Keratinocyte (primary cell): ENCODE results near the gene KRTAP5-8. TPM values are rescaled to one million over a fixed set of nuclear protein-coding genes. Genes with fewer than 3 reads are reported as not detected.

ENCODE experiments used
- DNase-seq: peaks from one replicate; pipeline ENCODE4 v3.0.0-alpha.2; 2011; ENCODE audit warnings: low read depth, missing footprints, low spot score
- FAIRE-seq: peaks from 2 replicates; lab custom pipeline; 2011; peaks lifted over from hg19 to GRCh38; lab: Jason Lieb, UNC
- H2AFZ ChIP-seq: 2 replicates; pipeline ENCODE4 v1.6.0; 2012; ENCODE audit warnings: low read length, control low read depth, inconsistent platforms; ENCODE audit not compliant: control insufficient read depth
- H3K27ac ChIP-seq: 2 replicates; pipeline ENCODE4 v1.5.1; 2011; ENCODE audit warnings: low read length; ENCODE audit not compliant: control insufficient read depth, insufficient read depth
- H3K27me3 ChIP-seq: 3 replicates; pipeline ENCODE4 v1.6.0; 2011; ENCODE audit warnings: low read length; ENCODE audit not compliant: control insufficient read depth, insufficient read depth; ENCODE audit errors: extremely low read depth
- H3K36me3 ChIP-seq, 2 experiments: 2 replicates in 1 of 2; 3 replicates in 1 of 2; pipeline ENCODE4 v1.5.1; 2011; ENCODE audit warnings: low read length in 2 of 2, mild to moderate bottlenecking in 1 of 2; ENCODE audit not compliant: control insufficient read depth in 2 of 2, insufficient read depth in 2 of 2; ENCODE audit errors: extremely low read depth in 1 of 2
- H3K4me1 ChIP-seq: 3 replicates; pipeline ENCODE4 v1.5.1; 2011; ENCODE audit warnings: low read length; ENCODE audit not compliant: control insufficient read depth, insufficient read depth; ENCODE audit errors: extremely low read depth
- H3K4me2 ChIP-seq: 3 replicates; pipeline ENCODE4 v1.6.0; 2011; ENCODE audit warnings: low read depth, low read length; ENCODE audit not compliant: control insufficient read depth, insufficient read depth; ENCODE audit errors: extremely low read depth
- H3K4me3 ChIP-seq, 3 experiments: fragments of 200-600 bp in 1 of 3; sonication (generic) in 1 of 3; 2 replicates in 2 of 3; 3 replicates in 1 of 3; pipeline ENCODE4 v1.5.1; 2011 to 2016; ENCODE audit warnings: low read length in 3 of 3, mild to moderate bottlenecking in 3 of 3, control low read depth in 2 of 3, inconsistent platforms in 1 of 3, low read depth in 1 of 3, mixed read lengths in 1 of 3, mixed run types in 1 of 3, moderate library complexity in 1 of 3; ENCODE audit not compliant: control insufficient read depth in 2 of 3, insufficient read depth in 2 of 3; ENCODE audit errors: extremely low read depth in 1 of 3
- H3K79me2 ChIP-seq: 2 replicates; pipeline ENCODE4 v1.6.0; 2012; ENCODE audit warnings: low read length; ENCODE audit not compliant: control insufficient read depth, insufficient read depth
- H3K9ac ChIP-seq: 3 replicates; pipeline ENCODE4 v1.6.0; 2011; ENCODE audit warnings: low read length; ENCODE audit not compliant: control insufficient read depth, insufficient read depth; ENCODE audit errors: extremely low read depth
- H3K9me1 ChIP-seq: 3 replicates; pipeline ENCODE4 v1.6.0; 2011; ENCODE audit warnings: low read length; ENCODE audit not compliant: control insufficient read depth, insufficient read depth; ENCODE audit errors: extremely low read depth
- H3K9me3 ChIP-seq: 2 replicates; pipeline ENCODE4 v1.5.1; 2012; ENCODE audit warnings: low read depth, low read length; ENCODE audit not compliant: control insufficient read depth
- H4K20me1 ChIP-seq: 3 replicates; pipeline ENCODE4 v1.6.0; 2011; ENCODE audit warnings: low read length; ENCODE audit not compliant: control insufficient read depth, insufficient read depth; ENCODE audit errors: extremely low read depth
- CTCF ChIP-seq, 3 experiments: IDR thresholded peaks in 1 of 3; conservative IDR thresholded peaks in 1 of 3; optimal IDR thresholded peaks in 1 of 3; 2 replicates in 2 of 3; 3 replicates in 1 of 3; pipeline versions ENCODE3 to v1.5.1; 2011; ENCODE audit warnings: low read length in 3 of 3, mild to moderate bottlenecking in 3 of 3, moderate library complexity in 2 of 3, control low read depth in 1 of 3, inconsistent platforms in 1 of 3; ENCODE audit not compliant: insufficient read depth in 2 of 3; ENCODE audit errors: extremely low read depth in 1 of 3
- EZH2 ChIP-seq: IDR thresholded peaks from one replicate; pipeline ENCODE4 v1.6.1; 2012; ENCODE audit warnings: inconsistent platforms, mild to moderate bottlenecking, low read length, moderate library complexity
- dilution Hi-C: fragments of 300-500 bp; cut with MboI; formaldehyde crosslinking; loops from one replicate; pipeline ENCODE4 v1.7.0; 2020; ENCODE audit warnings: low sequenced_read_pairs; ENCODE audit not compliant: extremely low pct_ligation_motif_present
- polyA plus RNA-seq, 5 experiments: library from polyadenylated mRNA; depleted of rRNA in 3 of 5; stranded (reverse) in 3 of 5; stranded (forward) in 1 of 5; unstranded in 1 of 5; fragments of >200 nt; gene quantifications; 1 replicate in 1 of 5; 2 replicates in 3 of 5; 3 replicates in 1 of 5; pipeline versions ENCODE4 v1.2.1 to v1.2.3, GENCODE V29; 2011 to 2012; ENCODE audit warnings: missing spikeins in 2 of 5, low read depth in 1 of 5, low replicate concordance in 1 of 5

Gene KRTAP5-8
- polyA plus RNA-seq, 1 donor (not counting 4 experiments of a cell fraction or from before 2014, with no cell fraction given): not detected

DNA sequence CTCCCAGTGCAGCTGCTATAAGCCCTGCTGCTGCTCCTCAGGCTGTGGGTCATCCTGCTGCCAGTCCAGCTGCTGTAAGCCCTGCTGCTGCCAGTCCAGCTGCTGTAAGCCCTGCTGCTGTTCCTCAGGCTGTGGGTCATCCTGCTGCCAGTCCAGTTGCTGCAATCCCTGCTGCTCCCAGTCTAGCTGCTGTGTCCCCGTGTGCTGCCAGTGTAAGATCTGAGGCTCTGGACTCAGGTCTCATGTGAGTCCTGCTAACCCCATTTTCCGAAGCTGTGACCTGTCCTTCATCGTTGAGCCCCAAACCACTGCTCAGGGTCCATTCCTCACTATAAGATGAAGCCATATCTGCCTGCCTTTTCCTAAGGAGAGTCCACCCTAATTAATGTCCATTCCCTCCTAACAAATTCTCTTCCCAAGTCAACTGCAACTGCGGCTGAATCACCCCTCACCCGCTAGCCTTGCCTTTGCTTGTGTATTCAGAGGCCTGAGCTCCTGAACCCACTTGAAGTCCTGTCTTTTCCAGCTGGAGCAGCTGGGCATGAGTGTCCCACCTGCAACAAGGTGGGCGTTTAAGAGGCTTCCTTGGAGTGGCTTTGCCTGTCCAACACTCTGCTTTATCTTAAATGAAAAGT is 10.1 kb upstream of the KRTAP5-8 start:
- Histone ChIP-seq H3K9me1 (no peaks in the 10 kb centered on the region), H3K9me3 (no peaks in the 10 kb centered on the region), H2AFZ (no peak overlapping the region), H3K4me1 (no peaks in the 10 kb centered on the region), H3K9ac (no peak overlapping the region), H3K4me3 (no peak overlapping the region), H3K4me2 (no peak overlapping the region), H3K27me3 (no peaks in the 10 kb centered on the region), H3K79me2 (no peaks in the 10 kb centered on the region), H3K36me3 (no peaks in the 10 kb centered on the region), H3K27ac (no peak overlapping the region), H4K20me1 (no peaks in the 10 kb centered on the region)
- DNase-seq (no peak), FAIRE-seq (no peak)
- no peak for TF ChIP-seq CTCF (optimal IDR thresholded peaks at IDR 0.05 in 1 of 3, IDR thresholded peaks at IDR 0.05 in 1 of 3, conservative IDR thresholded peaks at IDR 0.05 in 1 of 3; ENCODE audit: extremely low read depth in 1 of 3, insufficient read depth in 2 of 3, low read length in 3 of 3)
- no peak for TF ChIP-seq EZH2
- dilution Hi-C loops: no loop called here

GRCh38 chr11:71530602-71531001 is 7.2 kb upstream of the KRTAP5-8 start:
- H3K27ac ChIP-seq: no peak overlapping the region
- no peak overlapping the region for H3K4me2 ChIP-seq
- dilution Hi-C loops: no loop called here
- FAIRE-seq (no peak), DNase-seq (no peak)
- no peaks in the 10 kb centered on the region for H3K9me1 ChIP-seq
- H4K20me1 ChIP-seq: no peaks in the 10 kb centered on the region
- H3K79me2 ChIP-seq: no peaks in the 10 kb centered on the region
- no peaks in the 10 kb centered on the region for H3K4me1 ChIP-seq
- no peak overlapping the region for H3K4me3 ChIP-seq
- H3K9ac ChIP-seq: no peak overlapping the region
- TF ChIP-seq EZH2: no peak
- TF ChIP-seq CTCF (optimal IDR thresholded peaks at IDR 0.05 in 1 of 3, IDR thresholded peaks at IDR 0.05 in 1 of 3, conservative IDR thresholded peaks at IDR 0.05 in 1 of 3; ENCODE audit: extremely low read depth in 1 of 3, insufficient read depth in 2 of 3, low read length in 3 of 3): no peak
- no peaks in the 10 kb centered on the region for H3K27me3 ChIP-seq
- H3K36me3 ChIP-seq: no peaks in the 10 kb centered on the region
- H2AFZ ChIP-seq: no peak overlapping the region
- H3K9me3 ChIP-seq: no peaks in the 10 kb centered on the region
